Activated CD8-positive, alpha-beta memory T cell treated with anti-CD3 and anti-CD28 coated beads for 4 hours (primary cell): Measurements from ENCODE around the gene SLC35F5.
A peak's percentile ranks its signal among the peaks of the same experiment; 100 is the strongest.
"Not testable (repeated sequence)": the region's sequence is repeated elsewhere in the genome, so short reads cannot be mapped to it uniquely, and the experiment has no call there.

Source experiments
- DNase-seq, 2 donors: peaks; one replicate each; pipeline ENCODE4 v3.0.0-alpha.2; 2020; ENCODE audit warnings: low read depth in 2 of 2

SLC35F5 gene, protein sequence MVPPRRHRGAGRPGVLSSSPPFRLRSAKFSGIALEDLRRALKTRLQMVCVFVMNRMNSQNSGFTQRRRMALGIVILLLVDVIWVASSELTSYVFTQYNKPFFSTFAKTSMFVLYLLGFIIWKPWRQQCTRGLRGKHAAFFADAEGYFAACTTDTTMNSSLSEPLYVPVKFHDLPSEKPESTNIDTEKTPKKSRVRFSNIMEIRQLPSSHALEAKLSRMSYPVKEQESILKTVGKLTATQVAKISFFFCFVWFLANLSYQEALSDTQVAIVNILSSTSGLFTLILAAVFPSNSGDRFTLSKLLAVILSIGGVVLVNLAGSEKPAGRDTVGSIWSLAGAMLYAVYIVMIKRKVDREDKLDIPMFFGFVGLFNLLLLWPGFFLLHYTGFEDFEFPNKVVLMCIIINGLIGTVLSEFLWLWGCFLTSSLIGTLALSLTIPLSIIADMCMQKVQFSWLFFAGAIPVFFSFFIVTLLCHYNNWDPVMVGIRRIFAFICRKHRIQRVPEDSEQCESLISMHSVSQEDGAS

GRCh38 chr2:113756355-113757137 lies at the start of gene SLC35F5:
SLC35F5 (minus strand) TSS chr2:113756642; CDS start chr2:113756409, 233 bp downstream.
- DNase-seq, result peak; percentile 76 to 87

- no peak for DNase-seq
Observed at GRCh38 chr2:113799375-113799774, 42.9 kb upstream of the SLC35F5 start.

- no peak for DNase-seq
Observed at GRCh38 chr2:113797237-113797636, 40.8 kb upstream of the SLC35F5 start.

- DNase-seq, result no peak
Observed at GRCh38 chr2:113796592-113797175, 40.2 kb upstream of the SLC35F5 start.

GRCh38 chr2:113795405-113795920 lies 39.0 kb upstream of the SLC35F5 start:
- DNase-seq, result no peak

- DNase-seq, result no peak
Observed at GRCh38 chr2:113791697-113792590, 35.5 kb upstream of the SLC35F5 start.

GRCh38 chr2:113784823-113785744 lies 28.6 kb upstream of the SLC35F5 start:
- DNase-seq, result no peak

DNA sequence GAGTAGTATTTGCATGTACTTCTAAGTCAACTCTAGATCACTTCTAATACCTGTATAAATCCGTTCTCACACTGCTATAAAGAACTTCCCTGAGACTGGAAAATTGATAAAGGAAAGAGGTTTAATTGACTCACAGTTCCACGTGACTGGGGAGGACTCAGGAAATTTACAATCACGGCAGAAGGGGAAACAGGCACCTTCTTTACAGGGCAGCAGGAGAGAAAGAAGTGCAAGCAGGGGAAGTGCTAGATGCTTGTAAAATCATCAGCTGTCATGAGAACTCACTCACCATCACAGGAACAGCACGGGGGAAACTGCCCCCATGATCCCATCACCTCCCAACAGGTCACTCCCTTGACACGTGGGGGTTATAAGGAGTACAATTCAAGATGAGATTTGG lies 24.0 kb upstream of the SLC35F5 start:
- no peak for DNase-seq

DNA sequence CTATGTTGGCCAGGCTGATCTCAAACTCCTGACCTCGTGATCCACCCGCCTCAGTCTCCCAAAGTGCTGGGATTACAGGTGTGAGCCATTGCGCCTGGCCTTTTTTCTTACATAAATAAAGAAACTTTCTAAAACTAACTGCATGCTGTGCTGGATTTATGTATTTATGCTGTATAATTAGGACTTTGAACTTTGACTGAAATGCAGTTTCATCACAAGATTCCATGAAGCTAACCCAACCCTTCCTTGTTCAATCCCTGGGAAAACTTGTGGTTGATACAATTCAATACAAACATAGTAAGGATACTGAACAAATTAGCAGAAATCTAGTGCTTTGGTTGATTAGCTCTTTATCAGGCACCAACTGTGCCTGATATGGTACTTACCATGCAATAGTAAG lies 20.9 kb upstream of the SLC35F5 start:
- DNase-seq, result no peak

- DNase-seq, result no peak
Observed at GRCh38 chr2:113776949-113777348, 20.5 kb upstream of the SLC35F5 start.

DNA sequence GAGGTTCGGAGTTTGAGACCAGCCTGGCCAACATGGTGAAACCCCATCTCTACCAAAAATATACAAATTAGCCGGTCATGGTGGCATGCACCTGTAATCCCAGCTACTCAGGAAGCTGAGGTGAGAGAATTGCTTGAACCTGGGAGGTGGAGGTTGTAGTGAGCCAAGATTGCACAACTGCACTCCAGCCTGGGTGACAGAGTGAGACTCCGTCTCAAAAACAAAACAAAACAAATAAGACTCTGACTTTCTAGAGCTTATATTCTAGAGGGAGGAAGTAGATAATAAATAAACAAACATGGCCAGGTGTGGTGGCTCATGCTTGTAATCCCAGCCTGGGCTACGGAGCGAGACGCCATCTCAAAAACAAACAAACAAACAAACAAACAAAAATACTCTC lies 18.2 kb upstream of the SLC35F5 start:
- not testable (repeated sequence) for DNase-seq

- no peak for DNase-seq
Observed at GRCh38 chr2:113770929-113771328, 14.5 kb upstream of the SLC35F5 start.

GRCh38 chr2:113769555-113769954 lies 13.1 kb upstream of the SLC35F5 start:
- DNase-seq, result no peak

- no peak for DNase-seq
Observed at GRCh38 chr2:113768770-113769169, 12.3 kb upstream of the SLC35F5 start.

- DNase-seq, result no peak
Observed at GRCh38 chr2:113767811-113768460, 11.5 kb upstream of the SLC35F5 start.

DNA sequence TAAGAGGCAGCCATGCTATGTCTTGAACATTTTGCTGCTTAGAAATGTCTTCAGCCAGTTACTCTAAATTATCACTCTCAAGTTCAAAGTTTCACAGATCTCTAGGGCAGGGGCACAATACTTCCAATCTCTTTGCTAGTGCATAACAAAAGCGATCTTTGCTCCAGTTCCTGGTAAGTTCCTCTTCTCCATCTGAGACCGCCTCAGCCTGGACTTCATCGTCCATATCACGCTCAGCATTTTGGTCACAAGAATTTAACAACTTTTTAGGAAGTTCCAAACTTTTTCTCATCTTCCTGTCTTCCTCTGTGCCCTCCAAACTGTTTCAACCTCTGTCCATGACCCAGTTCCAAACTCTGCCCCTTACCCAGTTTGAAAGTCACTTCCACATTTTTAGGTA lies 8.8 kb upstream of the SLC35F5 start:
- DNase-seq, result no peak

DNA sequence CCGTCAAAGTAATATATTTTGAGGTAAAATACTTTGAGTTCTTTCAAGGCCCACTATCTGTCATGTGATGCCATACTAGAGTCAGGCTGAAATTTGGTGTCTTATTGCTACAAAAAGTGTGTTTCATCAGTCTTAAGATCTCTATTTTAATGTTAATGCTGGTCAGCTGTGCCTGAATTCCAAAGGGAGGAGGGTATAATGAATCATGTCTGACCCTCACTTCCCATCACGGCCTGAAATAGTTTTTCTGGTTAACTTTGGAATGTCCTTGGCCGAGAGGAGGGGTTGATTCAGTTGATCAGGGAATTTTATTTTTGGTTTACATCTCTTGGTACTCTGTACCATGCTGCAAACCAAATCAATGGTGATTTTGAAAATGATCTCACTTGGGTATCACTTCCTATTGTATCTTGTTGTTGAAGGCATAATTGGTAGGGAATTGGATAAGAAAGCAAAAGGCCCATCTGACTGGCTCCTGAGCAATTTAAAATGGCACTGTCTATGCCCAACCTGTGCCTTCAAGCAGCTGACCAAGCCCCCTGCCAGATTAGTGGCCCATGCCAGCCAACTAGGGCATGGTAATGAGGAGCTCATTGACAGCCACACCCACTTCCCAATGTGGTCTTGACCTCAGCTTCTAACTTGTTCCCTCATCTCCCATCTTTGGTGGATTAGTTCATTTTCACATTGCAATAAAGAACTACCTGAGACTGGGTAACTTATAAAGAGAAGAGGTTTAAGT lies 6.1 kb upstream of the SLC35F5 start:
- no peak for DNase-seq

GRCh38 chr2:113760400-113760799 lies 4.0 kb upstream of the SLC35F5 start:
- DNase-seq, result no peak
